A673 (cell line): ENCODE results near the gene OGDHL. TPM values are rescaled to one million over a fixed set of nuclear protein-coding genes. Genes with fewer than 3 reads are reported as not detected.
"Not testable (repeated sequence)": the region's sequence is repeated elsewhere in the genome, so short reads cannot be mapped to it uniquely, and the experiment has no call there.

Experiments
- BruUV-seq: library from RNA; stranded (reverse); fragments of 400-500 nt; replicated peaks from 2 replicates; lab custom pipeline; 2021; lab: Mats Ljungman, UMichigan
- CTCF ChIA-PET: fragments of 300-600 bp; sonication (Branson Sonifier 250); formaldehyde crosslinking; loops from one replicate; lab custom pipeline; 2022; ENCODE audit warnings: antibody characterized with exemption; lab: Charles Lee
- POLR2A ChIA-PET: fragments of 300-600 bp; sonication (Branson Sonifier 250); formaldehyde crosslinking; loops from one replicate; lab custom pipeline; 2022; ENCODE audit warnings: antibody characterized with exemption; ENCODE audit not compliant: low non-redundant PET; lab: Charles Lee
- DNase-seq: peaks from one replicate; pipeline ENCODE4 v3.0.0-alpha.2; 2015; ENCODE audit warnings: low spot score
- H3K27ac ChIP-seq: fragments of 200-600 bp; sonication (generic); 2 replicates; pipeline ENCODE4 v1.5.1; 2016; ENCODE audit warnings: mixed run types, low read depth, mild to moderate bottlenecking, mixed read lengths, antibody characterized with exemption, low read length; ENCODE audit not compliant: poor library complexity, severe bottlenecking
- H3K27me3 ChIP-seq: fragments of 200-600 bp; sonication (generic); replicated peaks from 2 replicates; pipeline ENCODE4 v1.6.1; 2017; ENCODE audit warnings: mixed run types, low read depth, mild to moderate bottlenecking, mixed read lengths, antibody characterized with exemption, low read length; ENCODE audit not compliant: insufficient read depth, poor library complexity
- H3K36me3 ChIP-seq: fragments of 200-600 bp; sonication (generic); 2 replicates; pipeline ENCODE4 v1.6.1; 2016; ENCODE audit warnings: mixed run types, mild to moderate bottlenecking, mixed read lengths, antibody characterized with exemption, low read length; ENCODE audit not compliant: insufficient read depth, poor library complexity, severe bottlenecking
- H3K4me1 ChIP-seq: fragments of 200-600 bp; sonication (generic); 2 replicates; pipeline ENCODE4 v1.6.1; 2017; ENCODE audit warnings: mixed run types, mild to moderate bottlenecking, mixed read lengths, antibody characterized with exemption, low read length; ENCODE audit not compliant: insufficient read depth, poor library complexity, severe bottlenecking
- H3K4me3 ChIP-seq: fragments of 200-600 bp; sonication (generic); 2 replicates; pipeline ENCODE4 v1.5.1; 2016; ENCODE audit warnings: low read depth, mixed run types, mild to moderate bottlenecking, mixed read lengths, low read length; ENCODE audit not compliant: poor library complexity, severe bottlenecking
- H3K9me3 ChIP-seq: fragments of 200-600 bp; sonication (generic); 2 replicates; pipeline ENCODE4 v1.6.1; 2016; ENCODE audit warnings: mixed run types, low read depth, mild to moderate bottlenecking, mixed read lengths, antibody characterized with exemption, low read length; ENCODE audit not compliant: poor library complexity, severe bottlenecking
- EZH2 ChIP-seq: fragments of 200-600 bp; sonication (generic); IDR thresholded peaks from 2 replicates; pipeline ENCODE4 v1.6.1; 2017; ENCODE audit warnings: borderline replicate concordance, low read depth, mild to moderate bottlenecking, mixed read lengths, antibody characterized with exemption, low read length; ENCODE audit not compliant: poor library complexity, severe bottlenecking
- intact Hi-C: fragments of 100-400 bp; cut with micrococcal nuclease; formaldehyde crosslinking; loops from one replicate; pipeline ENCODE4 v1.10.0; 2022; ENCODE audit not compliant: unreplicated experiment
- total RNA-seq: library from RNA; stranded (reverse); gene quantifications from 2 replicates; pipeline ENCODE4 v1.2.3, GENCODE V29; 2021
- TF ChIP-seq, protein P1 (sequence below): fragments of 300-800, 200-600 bp; sonication (generic); conservative IDR thresholded peaks from 2 replicates; pipeline ENCODE4 v1.5.1; 2017; ENCODE audit warnings: low read depth, mild to moderate bottlenecking, antibody characterized with exemption, low read length, moderate library complexity, mixed read lengths

The OGDHL gene
- total RNA-seq, 1 experiment from 2014 or later, result 1.6 TPM

- ChIA-PET POLR2A (no interaction called here), CTCF (no interaction called here)
- H3K27ac ChIP-seq, result no peak overlapping the region
- no peak for TF ChIP-seq EZH2
- TF ChIP-seq, protein P1, sequence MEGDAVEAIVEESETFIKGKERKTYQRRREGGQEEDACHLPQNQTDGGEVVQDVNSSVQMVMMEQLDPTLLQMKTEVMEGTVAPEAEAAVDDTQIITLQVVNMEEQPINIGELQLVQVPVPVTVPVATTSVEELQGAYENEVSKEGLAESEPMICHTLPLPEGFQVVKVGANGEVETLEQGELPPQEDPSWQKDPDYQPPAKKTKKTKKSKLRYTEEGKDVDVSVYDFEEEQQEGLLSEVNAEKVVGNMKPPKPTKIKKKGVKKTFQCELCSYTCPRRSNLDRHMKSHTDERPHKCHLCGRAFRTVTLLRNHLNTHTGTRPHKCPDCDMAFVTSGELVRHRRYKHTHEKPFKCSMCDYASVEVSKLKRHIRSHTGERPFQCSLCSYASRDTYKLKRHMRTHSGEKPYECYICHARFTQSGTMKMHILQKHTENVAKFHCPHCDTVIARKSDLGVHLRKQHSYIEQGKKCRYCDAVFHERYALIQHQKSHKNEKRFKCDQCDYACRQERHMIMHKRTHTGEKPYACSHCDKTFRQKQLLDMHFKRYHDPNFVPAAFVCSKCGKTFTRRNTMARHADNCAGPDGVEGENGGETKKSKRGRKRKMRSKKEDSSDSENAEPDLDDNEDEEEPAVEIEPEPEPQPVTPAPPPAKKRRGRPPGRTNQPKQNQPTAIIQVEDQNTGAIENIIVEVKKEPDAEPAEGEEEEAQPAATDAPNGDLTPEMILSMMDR, result no peak
- H3K27me3 ChIP-seq, result peaks cover 23% of the 10 kb centered on the region
- no peaks in the 10 kb centered on the region for H3K9me3 ChIP-seq
- no peaks in the 10 kb centered on the region for H3K36me3 ChIP-seq
- no peak overlapping the region for H3K4me3 ChIP-seq
- intact Hi-C loops, result no loop called here
- no peak for DNase-seq
- H3K4me1 ChIP-seq, result no peaks in the 10 kb centered on the region
- no TSS peak for BruUV-seq
Measured at GRCh38 chr10:49775014-49775413, 12.9 kb upstream of the OGDHL start.

DNA sequence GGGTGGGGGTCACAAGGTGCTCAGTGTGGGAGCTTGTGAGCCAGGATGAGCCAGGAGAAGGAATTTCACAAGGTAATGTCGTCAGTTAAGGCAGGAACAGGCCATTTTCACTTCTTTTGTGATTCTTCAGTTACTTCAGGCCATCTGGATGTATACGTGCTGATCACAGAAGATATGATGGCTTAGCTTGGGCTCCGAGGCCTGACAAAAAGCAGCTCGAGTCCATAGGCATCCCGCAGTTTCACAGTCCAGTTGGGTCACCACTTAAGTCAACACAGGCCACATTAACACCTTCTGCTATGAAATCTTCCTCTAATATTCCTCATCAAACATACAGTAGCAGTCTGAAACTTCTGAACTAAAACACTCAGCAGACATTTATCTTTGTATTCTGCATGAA is 10.8 kb upstream of the OGDHL start:
- DNase-seq, H3K4me3 ChIP-seq, CTCF ChIA-PET, H3K36me3 ChIP-seq, intact Hi-C loops, POLR2A ChIA-PET, H3K4me1 ChIP-seq, H3K27ac ChIP-seq, H3K9me3 ChIP-seq, BruUV-seq: not testable (repeated sequence)
- H3K27me3 ChIP-seq, result peaks cover 38% of the 10 kb centered on the region

- H3K4me3 ChIP-seq, DNase-seq, intact Hi-C loops, POLR2A ChIA-PET, H3K27ac ChIP-seq, CTCF ChIA-PET, H3K4me1 ChIP-seq, H3K9me3 ChIP-seq, BruUV-seq, H3K36me3 ChIP-seq: not testable (repeated sequence)
- peaks cover 43% of the 10 kb centered on the region for H3K27me3 ChIP-seq
Measured at GRCh38 chr10:49771046-49771445, 8.9 kb upstream of the OGDHL start.

GRCh38 chr10:49769692-49770091 is 7.6 kb upstream of the OGDHL start:
- POLR2A ChIA-PET, result no interaction called here
- H3K36me3 ChIP-seq, result no peaks in the 10 kb centered on the region
- H3K4me3 ChIP-seq, result no peak overlapping the region
- intact Hi-C loops, result no loop called here
- H3K4me1 ChIP-seq, result no peaks in the 10 kb centered on the region
- no peaks in the 10 kb centered on the region for H3K9me3 ChIP-seq
- TF ChIP-seq EZH2, result no peak
- TF ChIP-seq, protein P1, result no peak
- DNase-seq, result no peak
- H3K27me3 ChIP-seq, result peaks cover 42% of the 10 kb centered on the region
- H3K27ac ChIP-seq, result no peak overlapping the region
- BruUV-seq, result no TSS peak
- CTCF ChIA-PET, result no interaction called here
